HCT116 (cell line): ENCODE data around the gene ENTPD6. TPM values are rescaled to one million over a fixed set of nuclear protein-coding genes. Genes with fewer than 3 reads are reported as not detected.

Experiments used
- ATAC-seq: fragments of 200-7000 bp; cut with Tn5 transposase; 2 replicates; pipeline ENCODE4 v1.9.1; 2020; ENCODE audit warnings: mild to moderate bottlenecking, moderate library complexity
- BruUV-seq: library from RNA; stranded (reverse); fragments of 400-500 nt; replicated peaks from 2 replicates; lab custom pipeline; 2021; lab: Mats Ljungman, UMichigan
- CTCF ChIA-PET: fragments of 300-600 bp; sonication (Branson Sonifier 250); formaldehyde crosslinking; loops from one replicate; lab custom pipeline; 2021; ENCODE audit warnings: antibody characterized with exemption; lab: Charles Lee
- POLR2A ChIA-PET: fragments of 300-600, 350-600 bp; sonication (Branson Sonifier 250); formaldehyde crosslinking; loops from one replicate; lab custom pipeline; 2021; ENCODE audit warnings: antibody characterized with exemption; lab: Charles Lee
- RAD21 ChIA-PET, 2 experiments: fragments of 300-600 bp; sonication (Branson Sonifier 250); formaldehyde crosslinking; loops; one replicate each; lab custom pipeline; 2023; ENCODE audit warnings: low total read pairs in 2 of 2; ENCODE audit not compliant: uncharacterized antibody in 2 of 2, unreplicated experiment in 2 of 2, low non-redundant PET in 1 of 2; lab: Charles Lee
- DNase-seq: peaks from one replicate; pipeline ENCODE4 v3.0.0-alpha.2; 2010; ENCODE audit warnings: low read depth, low spot score
- H2AFZ ChIP-seq: fragments of 200-600 bp; shearing (Covaris generic), sonication (generic); 2 replicates; pipeline ENCODE4 v1.6.1; 2017; ENCODE audit warnings: low read depth, mixed run types, mixed read lengths, antibody characterized with exemption, low read length; ENCODE audit not compliant: poor library complexity, severe bottlenecking
- H3K27ac ChIP-seq: 2 replicates; pipeline ENCODE4 v1.5.1; 2012; ENCODE audit warnings: low read depth, low read length
- H3K27me3 ChIP-seq: fragments of 200-600 bp; sonication (generic); 2 replicates; pipeline ENCODE4 v1.6.1; 2016; ENCODE audit warnings: mixed run types, low read length, mixed read lengths; ENCODE audit not compliant: insufficient read depth
- H3K36me3 ChIP-seq, 2 experiments: fragments of 200-500 bp in 1 of 2; fragments of 200-600 bp in 1 of 2; sonication (Bioruptor generic) in 1 of 2; sonication (generic) in 1 of 2; 2 replicates each; pipeline versions ENCODE4 v1.5.1 to v1.6.1; 2014 to 2016; ENCODE audit warnings: low read length in 2 of 2, inconsistent platforms in 1 of 2, mixed read lengths in 1 of 2, mixed run types in 1 of 2; ENCODE audit not compliant: insufficient read depth in 2 of 2, control insufficient read depth in 1 of 2
- H3K4me1 ChIP-seq, 2 experiments: fragments of 200-600 bp in 1 of 2; sonication (generic) in 1 of 2; 2 replicates each; pipeline versions ENCODE4 v1.5.1 to v1.6.1; 2012 to 2017; ENCODE audit warnings: low read length in 2 of 2, inconsistent platforms in 1 of 2, mild to moderate bottlenecking in 1 of 2, mixed read lengths in 1 of 2, mixed run types in 1 of 2, moderate library complexity in 1 of 2; ENCODE audit not compliant: insufficient read depth in 2 of 2, control insufficient read depth in 1 of 2
- H3K4me2 ChIP-seq: fragments of 200-600 bp; sonication (generic); 2 replicates; pipeline ENCODE4 v1.6.1; 2017; ENCODE audit warnings: mixed run types, low read length, mixed read lengths
- H3K4me3 ChIP-seq, 2 experiments: fragments of 200-600 bp in 1 of 2; sonication (generic) in 1 of 2; replicated peaks in 1 of 2; 2 replicates each; pipeline ENCODE4 v1.5.1; 2011 to 2016; ENCODE audit warnings: low read length in 2 of 2, control low read depth in 1 of 2, low read depth in 1 of 2, mild to moderate bottlenecking in 1 of 2, mixed read lengths in 1 of 2, mixed run types in 1 of 2
- H3K79me2 ChIP-seq: fragments of 200-600 bp; sonication (generic); 2 replicates; pipeline ENCODE4 v1.6.1; 2017; ENCODE audit warnings: mild to moderate bottlenecking, mixed run types, low read length, moderate library complexity, mixed read lengths; ENCODE audit not compliant: insufficient read depth
- H3K9ac ChIP-seq: fragments of 200-600 bp; sonication (generic); 2 replicates; pipeline ENCODE4 v1.6.1; 2016; ENCODE audit warnings: low read length, mixed read lengths
- H3K9me2 ChIP-seq: fragments of 200-600 bp; sonication (generic), shearing (Covaris generic); 2 replicates; pipeline ENCODE4 v1.6.1; 2017; ENCODE audit warnings: mixed run types, mild to moderate bottlenecking, moderate library complexity; ENCODE audit not compliant: insufficient read depth
- H3K9me3 ChIP-seq, 2 experiments: fragments of 200-500 bp in 1 of 2; fragments of 200-600 bp in 1 of 2; sonication (Bioruptor generic) in 1 of 2; sonication (generic) in 1 of 2; 2 replicates each; pipeline ENCODE4 v1.6.1; 2014 to 2017; ENCODE audit warnings: low read length in 2 of 2, mixed read lengths in 2 of 2, inconsistent platforms in 1 of 2, low read depth in 1 of 2, mild to moderate bottlenecking in 1 of 2, mixed run types in 1 of 2, moderate library complexity in 1 of 2; ENCODE audit not compliant: control insufficient read depth in 1 of 2, insufficient read depth in 1 of 2
- H4K20me1 ChIP-seq: fragments of 200-600 bp; sonication (generic), shearing (Covaris generic); 2 replicates; pipeline ENCODE4 v1.6.1; 2017; ENCODE audit warnings: mixed run types, mild to moderate bottlenecking, moderate library complexity; ENCODE audit not compliant: insufficient read depth
- RAD21 ChIP-seq: IDR thresholded peaks from 2 replicates; pipeline ENCODE4 v1.6.1; 2012; ENCODE audit warnings: low read depth, mild to moderate bottlenecking
- SIN3A ChIP-seq: IDR thresholded peaks from 2 replicates; pipeline ENCODE4 v1.6.1; 2012; ENCODE audit warnings: low read depth
- SP1 ChIP-seq: IDR thresholded peaks from 2 replicates; pipeline ENCODE4 v1.6.1; 2012; ENCODE audit warnings: low read depth
- TCF7L2 ChIP-seq: IDR thresholded peaks from 2 replicates; pipeline ENCODE4 v1.7.0; 2011; ENCODE audit warnings: borderline replicate concordance, inconsistent platforms; ENCODE audit not compliant: insufficient read depth, insufficient read length; ENCODE audit errors: extremely low read depth
- intact Hi-C: fragments of 100-400 bp; cut with micrococcal nuclease; formaldehyde crosslinking; loops from 2 replicates; pipeline ENCODE4 v1.10.0; 2022
- total RNA-seq: library from RNA; stranded (reverse); gene quantifications from one replicate; pipeline ENCODE4 v1.2.1, GENCODE V29; 2021; ENCODE audit not compliant: unreplicated experiment
- TF ChIP-seq, protein P1 (sequence below): IDR thresholded peaks from 2 replicates; pipeline ENCODE4 v1.6.1; 2011; ENCODE audit warnings: mild to moderate bottlenecking, low read length, moderate library complexity; ENCODE audit not compliant: insufficient replicate concordance; ENCODE audit errors: extremely low read depth
- TF ChIP-seq, protein P2 (sequence below), 3 experiments: fragments of 200-600 bp in 1 of 3; sonication (generic) in 1 of 3; IDR thresholded peaks in 2 of 3; conservative IDR thresholded peaks in 1 of 3; 2 replicates each; pipeline ENCODE4 v1.5.1; 2012 to 2017; ENCODE audit warnings: low read depth in 2 of 3, low read length in 2 of 3, antibody characterized with exemption in 1 of 3, borderline replicate concordance in 1 of 3, control low read depth in 1 of 3, mild to moderate bottlenecking in 1 of 3, mixed read lengths in 1 of 3, mixed run types in 1 of 3, moderate library complexity in 1 of 3; ENCODE audit not compliant: insufficient read depth in 1 of 3

The ENTPD6 gene
- total RNA-seq, 1 experiment from 2014 or later = 89.2 TPM

DNA sequence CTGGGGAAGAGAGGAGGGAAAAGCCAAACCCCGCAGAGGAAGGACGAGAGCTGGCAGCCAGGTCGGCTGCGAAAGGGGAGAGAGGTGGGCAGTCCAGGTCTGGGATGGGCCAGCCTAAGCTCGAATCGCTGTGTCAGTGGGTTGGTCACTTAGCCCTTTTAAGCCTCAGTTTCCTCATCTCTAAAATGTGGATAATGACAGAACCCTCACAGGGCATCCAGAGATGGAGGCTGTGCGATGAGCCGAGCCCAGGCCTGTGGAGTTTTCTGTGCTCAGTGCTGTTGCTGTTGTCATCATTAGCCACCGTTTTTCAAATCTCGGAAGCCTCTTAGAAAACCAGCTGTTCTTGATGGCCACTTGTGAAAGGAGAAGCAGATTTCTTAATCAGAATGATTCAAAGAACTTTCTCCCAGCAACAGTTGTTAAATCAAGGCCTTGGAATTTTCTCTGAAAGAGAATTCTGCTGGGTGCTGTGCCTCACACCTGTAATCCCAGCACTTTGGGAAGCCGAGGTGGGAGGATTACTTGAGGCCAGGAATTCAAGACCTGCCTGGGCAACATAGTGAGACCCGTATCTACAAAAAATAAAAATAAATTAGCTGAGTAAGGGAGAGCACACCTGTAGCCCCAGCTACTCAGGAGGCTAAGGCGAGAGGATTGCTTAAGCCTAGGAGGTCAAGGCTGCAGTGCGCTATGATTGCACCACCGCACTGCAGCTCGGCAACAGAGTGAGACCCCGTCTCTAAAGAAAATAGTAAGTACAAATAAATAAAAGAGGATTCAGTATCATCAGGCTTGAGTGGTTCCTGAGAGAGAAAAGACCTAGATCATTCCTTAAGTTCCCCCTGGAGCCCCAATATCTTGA is 46.3 kb upstream of the ENTPD6 start:
- ATAC-seq = no peak
- Histone ChIP-seq H4K20me1 (no peaks in the 10 kb centered on the region), H3K9ac (no peak overlapping the region), H3K79me2 (no peaks in the 10 kb centered on the region), H3K4me1 (no peaks in the 10 kb centered on the region), H3K4me2 (no peak overlapping the region)
- TF ChIP-seq SP1 (no peak), TCF7L2 (no peak), RAD21 (no peak), SIN3A (no peak)
- TF ChIP-seq, protein P1, sequence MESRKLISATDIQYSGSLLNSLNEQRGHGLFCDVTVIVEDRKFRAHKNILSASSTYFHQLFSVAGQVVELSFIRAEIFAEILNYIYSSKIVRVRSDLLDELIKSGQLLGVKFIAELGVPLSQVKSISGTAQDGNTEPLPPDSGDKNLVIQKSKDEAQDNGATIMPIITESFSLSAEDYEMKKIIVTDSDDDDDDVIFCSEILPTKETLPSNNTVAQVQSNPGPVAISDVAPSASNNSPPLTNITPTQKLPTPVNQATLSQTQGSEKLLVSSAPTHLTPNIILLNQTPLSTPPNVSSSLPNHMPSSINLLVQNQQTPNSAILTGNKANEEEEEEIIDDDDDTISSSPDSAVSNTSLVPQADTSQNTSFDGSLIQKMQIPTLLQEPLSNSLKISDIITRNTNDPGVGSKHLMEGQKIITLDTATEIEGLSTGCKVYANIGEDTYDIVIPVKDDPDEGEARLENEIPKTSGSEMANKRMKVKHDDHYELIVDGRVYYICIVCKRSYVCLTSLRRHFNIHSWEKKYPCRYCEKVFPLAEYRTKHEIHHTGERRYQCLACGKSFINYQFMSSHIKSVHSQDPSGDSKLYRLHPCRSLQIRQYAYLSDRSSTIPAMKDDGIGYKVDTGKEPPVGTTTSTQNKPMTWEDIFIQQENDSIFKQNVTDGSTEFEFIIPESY = no peak
- TF ChIP-seq, protein P2, sequence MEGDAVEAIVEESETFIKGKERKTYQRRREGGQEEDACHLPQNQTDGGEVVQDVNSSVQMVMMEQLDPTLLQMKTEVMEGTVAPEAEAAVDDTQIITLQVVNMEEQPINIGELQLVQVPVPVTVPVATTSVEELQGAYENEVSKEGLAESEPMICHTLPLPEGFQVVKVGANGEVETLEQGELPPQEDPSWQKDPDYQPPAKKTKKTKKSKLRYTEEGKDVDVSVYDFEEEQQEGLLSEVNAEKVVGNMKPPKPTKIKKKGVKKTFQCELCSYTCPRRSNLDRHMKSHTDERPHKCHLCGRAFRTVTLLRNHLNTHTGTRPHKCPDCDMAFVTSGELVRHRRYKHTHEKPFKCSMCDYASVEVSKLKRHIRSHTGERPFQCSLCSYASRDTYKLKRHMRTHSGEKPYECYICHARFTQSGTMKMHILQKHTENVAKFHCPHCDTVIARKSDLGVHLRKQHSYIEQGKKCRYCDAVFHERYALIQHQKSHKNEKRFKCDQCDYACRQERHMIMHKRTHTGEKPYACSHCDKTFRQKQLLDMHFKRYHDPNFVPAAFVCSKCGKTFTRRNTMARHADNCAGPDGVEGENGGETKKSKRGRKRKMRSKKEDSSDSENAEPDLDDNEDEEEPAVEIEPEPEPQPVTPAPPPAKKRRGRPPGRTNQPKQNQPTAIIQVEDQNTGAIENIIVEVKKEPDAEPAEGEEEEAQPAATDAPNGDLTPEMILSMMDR (IDR thresholded peaks at IDR 0.05 in 2 of 3, conservative IDR thresholded peaks at IDR 0.05 in 1 of 3; ENCODE audit: borderline replicate concordance in 1 of 3, insufficient read depth in 1 of 3, low read depth in 2 of 3, low read length in 2 of 3) = no peak
- TF ChIP-seq, all 23 proteins: peak for 0
- ChIA-PET CTCF (no interaction called here), RAD21 (no interaction called here), POLR2A (no interaction called here)
- Histone ChIP-seq H3K4me3 (no peak overlapping the region), H3K9me2 (no peaks in the 10 kb centered on the region), H3K27ac (no peak overlapping the region), H2AFZ (no peak overlapping the region), H3K9me3 (no peaks in the 10 kb centered on the region), H3K36me3 (no peaks in the 10 kb centered on the region), H3K27me3 (no peaks in the 10 kb centered on the region)
- BruUV-seq = no TSS peak
- intact Hi-C loops = no loop called here
- no peak for DNase-seq
